Hepatocyte (in vitro differentiated cells): ENCODE data around the gene HNRNPH2. TPM values are rescaled to one million over a fixed set of nuclear protein-coding genes. Genes with fewer than 3 reads are reported as not detected.

Experiments
- DNase-seq: peaks from one replicate; pipeline ENCODE4 v3.0.0-alpha.2; 2016; ENCODE audit warnings: low spot score
- H2AFZ ChIP-seq: fragments of 200-600 bp; sonication (generic); 2 replicates; pipeline ENCODE4 v1.6.0; 2016; ENCODE audit warnings: antibody characterized with exemption, mild to moderate bottlenecking
- H3K27ac ChIP-seq: fragments of 200-600 bp; sonication (generic); 2 replicates; pipeline ENCODE4 v1.5.1; 2016; ENCODE audit warnings: mild to moderate bottlenecking
- H3K27me3 ChIP-seq: fragments of 200-600 bp; sonication (generic); 2 replicates; pipeline ENCODE4 v1.6.1; 2016
- H3K36me3 ChIP-seq: fragments of 200-600 bp; sonication (generic); replicated peaks from 2 replicates; pipeline ENCODE4 v1.5.1; 2016; ENCODE audit warnings: low read depth; ENCODE audit not compliant: insufficient read depth
- H3K4me1 ChIP-seq: fragments of 200-600 bp; sonication (generic); 2 replicates; pipeline ENCODE4 v1.5.1; 2016; ENCODE audit warnings: mild to moderate bottlenecking, moderate library complexity; ENCODE audit not compliant: insufficient read depth
- H3K4me2 ChIP-seq: fragments of 200-600 bp; sonication (generic); 2 replicates; pipeline ENCODE4 v1.6.0; 2016
- H3K4me3 ChIP-seq: fragments of 200-600 bp; sonication (generic); 2 replicates; pipeline ENCODE4 v1.5.1; 2016; ENCODE audit warnings: mild to moderate bottlenecking
- H3K79me2 ChIP-seq: fragments of 200-600 bp; sonication (generic); 2 replicates; pipeline ENCODE4 v1.6.0; 2017; ENCODE audit warnings: mild to moderate bottlenecking
- H3K9me2 ChIP-seq: fragments of 200-600 bp; sonication (generic); replicated peaks from 2 replicates; pipeline ENCODE4 v1.6.0; 2017; ENCODE audit warnings: mild to moderate bottlenecking; ENCODE audit not compliant: insufficient read depth
- H3K9me3 ChIP-seq: fragments of 200-600 bp; sonication (generic); 2 replicates; pipeline ENCODE4 v1.5.1; 2016; ENCODE audit warnings: low read depth, mild to moderate bottlenecking
- H4K20me1 ChIP-seq: fragments of 200-600 bp; sonication (generic); 2 replicates; pipeline ENCODE4 v1.6.0; 2016; ENCODE audit warnings: mild to moderate bottlenecking; ENCODE audit not compliant: insufficient read depth, poor library complexity, severe bottlenecking
- EZH2 ChIP-seq: fragments of 200-600 bp; sonication (generic); IDR thresholded peaks from 2 replicates; pipeline ENCODE4 v1.6.1; 2016; ENCODE audit warnings: antibody characterized with exemption, mild to moderate bottlenecking, borderline replicate concordance
- EZH2phosphoT487 ChIP-seq: fragments of 200-600 bp; sonication (generic); IDR thresholded peaks from one replicate; pipeline ENCODE4 v1.6.1; 2018; ENCODE audit warnings: antibody characterized with exemption, mild to moderate bottlenecking, low read depth, moderate library complexity; ENCODE audit not compliant: unreplicated experiment, severe bottlenecking
- WGBS: methylation state at CpG from one replicate; pipeline ENCODE4 v1.1.6; 2016; ENCODE audit warnings: low lambda C conversion rate; ENCODE audit errors: missing lambda C conversion rate; 5-methylcytosine and 5-hydroxymethylcytosine counted together
- polyA plus RNA-seq: library from polyadenylated mRNA; unstranded; fragments of >200 nt; fragmentation: Nextera tagmentation; extraction: Ambion mirVana; gene quantifications from 2 replicates; pipeline ENCODE4 v1.2.1, GENCODE V29; 2016
- total RNA-seq: library from RNA; depleted of rRNA; stranded (reverse); fragments of >200 nt; gene quantifications from 2 replicates; pipeline ENCODE4 v1.2.3, GENCODE V29; 2014
- TF ChIP-seq, protein P1 (sequence below): fragments of 200-600 bp; sonication (generic); IDR thresholded peaks from 2 replicates; pipeline ENCODE4 v1.5.1; 2016; ENCODE audit warnings: antibody characterized with exemption, mild to moderate bottlenecking; ENCODE audit not compliant: poor library complexity

Gene HNRNPH2
- total and polyA plus RNA-seq, 2 experiments from 2014 or later = 76.0 to 112 TPM

DNA sequence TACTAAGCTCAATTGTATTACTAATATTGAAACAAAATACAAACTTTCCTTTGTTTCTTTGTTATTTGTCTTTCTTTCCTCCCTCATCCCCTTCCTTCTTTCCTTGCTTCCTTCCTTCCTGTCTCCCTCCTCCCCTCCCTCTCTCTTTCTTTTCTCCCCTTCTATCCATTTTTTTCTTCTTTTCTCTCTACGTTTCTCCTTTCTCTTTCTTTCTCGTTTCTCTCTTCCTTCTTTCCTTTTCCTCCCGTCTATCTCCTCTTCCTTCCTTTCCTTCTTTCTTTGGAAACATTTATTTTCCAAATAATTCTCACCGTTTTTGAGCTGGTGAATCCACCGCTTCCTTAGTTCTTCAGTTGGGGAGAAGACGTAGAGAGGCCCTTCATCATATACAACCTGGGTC is 38.3 kb upstream of the HNRNPH2 start:
- H3K36me3 ChIP-seq = no peaks in the 10 kb centered on the region
- H3K27me3 ChIP-seq = no peaks in the 10 kb centered on the region
- TF ChIP-seq, protein P1, sequence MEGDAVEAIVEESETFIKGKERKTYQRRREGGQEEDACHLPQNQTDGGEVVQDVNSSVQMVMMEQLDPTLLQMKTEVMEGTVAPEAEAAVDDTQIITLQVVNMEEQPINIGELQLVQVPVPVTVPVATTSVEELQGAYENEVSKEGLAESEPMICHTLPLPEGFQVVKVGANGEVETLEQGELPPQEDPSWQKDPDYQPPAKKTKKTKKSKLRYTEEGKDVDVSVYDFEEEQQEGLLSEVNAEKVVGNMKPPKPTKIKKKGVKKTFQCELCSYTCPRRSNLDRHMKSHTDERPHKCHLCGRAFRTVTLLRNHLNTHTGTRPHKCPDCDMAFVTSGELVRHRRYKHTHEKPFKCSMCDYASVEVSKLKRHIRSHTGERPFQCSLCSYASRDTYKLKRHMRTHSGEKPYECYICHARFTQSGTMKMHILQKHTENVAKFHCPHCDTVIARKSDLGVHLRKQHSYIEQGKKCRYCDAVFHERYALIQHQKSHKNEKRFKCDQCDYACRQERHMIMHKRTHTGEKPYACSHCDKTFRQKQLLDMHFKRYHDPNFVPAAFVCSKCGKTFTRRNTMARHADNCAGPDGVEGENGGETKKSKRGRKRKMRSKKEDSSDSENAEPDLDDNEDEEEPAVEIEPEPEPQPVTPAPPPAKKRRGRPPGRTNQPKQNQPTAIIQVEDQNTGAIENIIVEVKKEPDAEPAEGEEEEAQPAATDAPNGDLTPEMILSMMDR = no peak
- TF ChIP-seq EZH2 (no peak), EZH2phosphoT487 (no peak)
- no peak overlapping the region for H3K4me2 ChIP-seq
- no peaks in the 10 kb centered on the region for H4K20me1 ChIP-seq
- no peaks in the 10 kb centered on the region for H3K79me2 ChIP-seq
- H3K27ac ChIP-seq = no peak overlapping the region
- H3K9me3 ChIP-seq = no peaks in the 10 kb centered on the region
- H3K4me3 ChIP-seq = no peak overlapping the region
- H3K4me1 ChIP-seq = no peaks in the 10 kb centered on the region
- DNase-seq = no peak
- WGBS = 71% methylated on average over 6 of the region's 6 CpGs
- H2AFZ ChIP-seq = no peak overlapping the region
- H3K9me2 ChIP-seq = no peaks in the 10 kb centered on the region

DNA sequence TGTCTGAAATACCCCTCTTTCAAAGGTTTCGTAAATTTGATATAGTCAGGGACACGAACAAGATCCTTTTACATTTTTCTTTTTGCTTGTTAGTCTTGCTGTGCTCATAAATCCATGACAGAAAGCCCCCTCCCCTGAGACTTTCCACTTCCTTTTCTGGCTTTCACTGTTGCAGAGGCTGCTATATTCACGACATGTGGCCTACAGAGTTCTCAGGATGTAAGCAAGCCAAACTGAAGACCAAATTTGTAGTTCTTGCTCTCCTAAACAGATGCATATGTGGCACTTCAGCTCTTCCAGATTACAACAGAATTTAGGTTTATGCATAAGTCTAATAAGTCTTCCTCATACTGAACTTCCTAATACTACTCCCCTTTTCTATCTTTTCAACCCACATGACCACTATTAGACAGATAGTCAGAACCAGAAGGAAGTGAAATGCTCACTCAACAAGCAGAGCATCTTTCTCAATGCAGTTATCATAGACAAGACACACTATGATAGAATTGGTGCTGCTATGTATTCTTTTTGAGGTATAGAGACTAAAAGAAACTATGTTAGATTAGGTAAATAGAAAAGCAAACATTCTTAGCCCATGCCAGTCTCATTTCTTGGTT is 37.0 kb upstream of the HNRNPH2 start:
- Histone ChIP-seq H3K79me2 (no peaks in the 10 kb centered on the region), H3K4me2 (no peak overlapping the region), H3K9me2 (no peaks in the 10 kb centered on the region), H3K9me3 (no peaks in the 10 kb centered on the region), H3K4me3 (no peak overlapping the region), H3K27ac (no peak overlapping the region), H2AFZ (no peak overlapping the region), H3K27me3 (no peaks in the 10 kb centered on the region), H3K36me3 (no peaks in the 10 kb centered on the region), H3K4me1 (no peaks in the 10 kb centered on the region), H4K20me1 (no peaks in the 10 kb centered on the region)
- WGBS = 64% methylated on average over 3 of the region's 3 CpGs
- no peak for DNase-seq
- TF ChIP-seq EZH2phosphoT487 (no peak), EZH2 (no peak)
- TF ChIP-seq, protein P1 = no peak

DNA sequence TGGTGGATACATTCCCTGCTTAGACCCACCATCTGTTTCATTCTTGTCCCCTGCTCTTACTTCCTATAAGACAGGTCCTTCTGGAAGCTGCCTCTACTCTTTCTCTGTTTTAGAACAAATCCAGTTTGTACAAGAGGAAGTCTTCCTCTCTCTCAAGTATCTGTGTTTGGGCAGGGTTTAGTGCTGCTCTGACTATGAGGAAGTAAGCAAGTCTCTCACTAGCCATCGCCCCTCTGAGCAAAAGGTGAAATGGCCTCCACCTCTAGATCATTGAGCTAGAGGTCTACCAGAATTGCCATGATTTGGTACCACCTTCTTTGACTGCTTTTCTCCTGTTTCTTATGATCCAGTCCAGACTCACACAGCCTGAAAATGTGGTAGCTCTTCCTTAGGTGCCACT is 30.5 kb upstream of the HNRNPH2 start:
- H3K79me2 ChIP-seq = no peaks in the 10 kb centered on the region
- no peaks in the 10 kb centered on the region for H3K9me3 ChIP-seq
- no peak for TF ChIP-seq EZH2phosphoT487
- no peak for TF ChIP-seq EZH2
- TF ChIP-seq, protein P1 = no peak
- no peak overlapping the region for H2AFZ ChIP-seq
- no peak overlapping the region for H3K4me2 ChIP-seq
- H3K27ac ChIP-seq = no peak overlapping the region
- H3K4me3 ChIP-seq = no peak overlapping the region
- no peaks in the 10 kb centered on the region for H3K4me1 ChIP-seq
- DNase-seq = no peak
- H3K9me2 ChIP-seq = no peaks in the 10 kb centered on the region
- H3K36me3 ChIP-seq = no peaks in the 10 kb centered on the region
- H3K27me3 ChIP-seq = no peaks in the 10 kb centered on the region
- no peaks in the 10 kb centered on the region for H4K20me1 ChIP-seq
- WGBS = 70% methylated on average over 1 of the region's 1 CpG
